HepG2 (cell line): ENCODE results near the gene SEMA7A. TPM values are rescaled to one million over a fixed set of nuclear protein-coding genes. Genes with fewer than 3 reads are reported as not detected.

Experiments used
- ATAC-seq: fragments of 200-7000 bp; cut with Tn5 transposase; 3 replicates; pipeline ENCODE4 v1.9.1; 2020; ENCODE audit warnings: mild to moderate bottlenecking, moderate library complexity
- BruUV-seq: library from RNA; stranded (reverse); fragments of 400-500 nt; replicated peaks from 2 replicates; lab custom pipeline; 2021; lab: Mats Ljungman, UMichigan
- CTCF ChIA-PET: fragments of 300-600 bp; formaldehyde crosslinking; extraction: SDS; loops from one replicate; lab custom pipeline; 2021; ENCODE audit warnings: low total read pairs, inconsistent platforms, low intra/inter-chr PET ratio; lab: Yijun Ruan, JAX
- POLR2A ChIA-PET: fragments of 350-600 bp; sonication (Branson Sonifier 250); formaldehyde crosslinking; loops from one replicate; lab custom pipeline; 2020; ENCODE audit warnings: antibody characterized with exemption, inconsistent platforms; lab: Yijun Ruan, JAX
- DNase-seq: peaks from one replicate; pipeline ENCODE4 v3.0.0-alpha.2; 2015; ENCODE audit warnings: low spot score
- FAIRE-seq: peaks from 3 replicates; lab custom pipeline; 2011; peaks lifted over from hg19 to GRCh38; lab: Jason Lieb, UNC
- H2AFZ ChIP-seq: one replicate; pipeline ENCODE4 v1.6.1; 2011; ENCODE audit warnings: low read length, inconsistent platforms
- H3K27ac ChIP-seq: fragments of 300-600 bp; 3 replicates; pipeline ENCODE4 v1.8.0; 2011; ENCODE audit warnings: mixed run types, mild to moderate bottlenecking, mixed read lengths, low read length, inconsistent platforms; ENCODE audit not compliant: insufficient read depth; ENCODE audit errors: extremely low read length
- H3K27me3 ChIP-seq, 2 experiments: fragments of 200-600 bp in 1 of 2; 2 replicates in 1 of 2; 3 replicates in 1 of 2; pipeline versions ENCODE4 v1.6.0 to v1.8.0; 2011; ENCODE audit warnings: low read length in 2 of 2, mild to moderate bottlenecking in 2 of 2, moderate library complexity in 2 of 2, inconsistent platforms in 1 of 2; ENCODE audit not compliant: insufficient read depth in 2 of 2, control insufficient read depth in 1 of 2
- H3K36me3 ChIP-seq, 2 experiments: fragments of 200-600 bp in 1 of 2; replicated peaks in 1 of 2; 2 replicates in 1 of 2; 3 replicates in 1 of 2; pipeline versions ENCODE4 v1.5.1 to v1.8.0; 2011; ENCODE audit warnings: low read length in 2 of 2, inconsistent platforms in 1 of 2; ENCODE audit not compliant: insufficient read depth in 2 of 2, control insufficient read depth in 1 of 2
- H3K4me1 ChIP-seq: 2 replicates; pipeline ENCODE4 v1.5.1; 2012; ENCODE audit warnings: low read length, inconsistent platforms; ENCODE audit not compliant: insufficient read depth
- H3K4me2 ChIP-seq: 2 replicates; pipeline ENCODE4 v1.6.0; 2011; ENCODE audit warnings: low read depth, low read length, inconsistent platforms
- H3K4me3 ChIP-seq, 3 experiments: fragments of 200-600 bp in 1 of 3; sonication (generic), shearing (Covaris generic) in 1 of 3; replicated peaks in 1 of 3; 2 replicates each; pipeline ENCODE4 v1.5.1; 2011 to 2016; ENCODE audit warnings: low read length in 3 of 3, inconsistent platforms in 2 of 3, low read depth in 2 of 3, mild to moderate bottlenecking in 2 of 3, control low read depth in 1 of 3, mixed read lengths in 1 of 3; ENCODE audit not compliant: insufficient read depth in 1 of 3
- H3K79me2 ChIP-seq: one replicate; pipeline ENCODE4 v1.6.1; 2011; ENCODE audit warnings: low read length, inconsistent platforms; ENCODE audit not compliant: insufficient read depth
- H3K9ac ChIP-seq: 2 replicates; pipeline ENCODE4 v1.6.0; 2011; ENCODE audit warnings: mild to moderate bottlenecking, low read depth, low read length, inconsistent platforms; ENCODE audit not compliant: insufficient read depth
- H3K9me3 ChIP-seq: 2 replicates; pipeline ENCODE4 v1.5.1; 2012; ENCODE audit warnings: mild to moderate bottlenecking, low read length
- H4K20me1 ChIP-seq: 2 replicates; pipeline ENCODE4 v1.6.0; 2011; ENCODE audit warnings: inconsistent platforms, mild to moderate bottlenecking, low read length, moderate library complexity; ENCODE audit not compliant: insufficient read depth
- AGO1 ChIP-seq: fragments of 200-400 bp; formaldehyde crosslinking; IDR thresholded peaks from 2 replicates; pipeline ENCODE4 v1.6.1; 2017; ENCODE audit warnings: mild to moderate bottlenecking, low read depth, low read length, moderate library complexity; ENCODE audit not compliant: poor library complexity, severe bottlenecking
- ARNT2 ChIP-seq: sonication (generic); formaldehyde crosslinking; IDR thresholded peaks from 2 replicates; pipeline ENCODE4 v1.8.0; 2022; ENCODE audit warnings: mild to moderate bottlenecking, low read depth, missing genetic modification reagents, moderate library complexity
- FIP1L1 ChIP-seq: fragments of 200-400 bp; formaldehyde crosslinking; IDR thresholded peaks from 2 replicates; pipeline ENCODE4 v1.6.1; 2018; ENCODE audit warnings: low read depth, mild to moderate bottlenecking, low read length, moderate library complexity, borderline replicate concordance; ENCODE audit not compliant: insufficient read depth
- FOXP1 ChIP-seq, 2 experiments: fragments of 450-650 bp in 1 of 2; IDR thresholded peaks; 2 replicates each; pipeline ENCODE4 v1.6.1; 2017 to 2018; ENCODE audit warnings: antibody characterized with exemption in 1 of 2
- HNF4A ChIP-seq: sonication (generic); formaldehyde crosslinking; IDR thresholded peaks from 2 replicates; pipeline ENCODE4 v1.4.0; 2020; ENCODE audit warnings: missing genetic modification reagents
- PRMT3 ChIP-seq: sonication (generic); formaldehyde crosslinking; IDR thresholded peaks from 2 replicates; pipeline ENCODE4 v1.8.1; 2022; ENCODE audit warnings: low read depth, mild to moderate bottlenecking, moderate library complexity, missing genetic modification reagents, borderline replicate concordance
- PTBP1 ChIP-seq: fragments of 200-400 bp; formaldehyde crosslinking; IDR thresholded peaks from 2 replicates; pipeline ENCODE4 v1.6.1; 2018; ENCODE audit warnings: low read length, low read depth; ENCODE audit not compliant: poor library complexity, severe bottlenecking
- THAP8 ChIP-seq: sonication (generic); formaldehyde crosslinking; IDR thresholded peaks from 2 replicates; pipeline ENCODE4 v1.5.1; 2020; ENCODE audit warnings: missing genetic modification reagents, mild to moderate bottlenecking, borderline replicate concordance
- WGBS: methylation state at CpG from one replicate; pipeline ENCODE4 v1.1.6; 2017; ENCODE audit warnings: low lambda C conversion rate; 5-methylcytosine and 5-hydroxymethylcytosine counted together
- in situ Hi-C: cut with HindIII; loops from 2 replicates; pipeline ENCODE4 v1.10.0; 2017; ENCODE audit warnings: low pct_unique_long_range_greater_than_20kb; ENCODE audit not compliant: extremely low pct_ligation_motif_present
- intact Hi-C: fragments of 100-400 bp; cut with micrococcal nuclease; formaldehyde crosslinking; loops from one replicate; pipeline ENCODE4 v1.10.0; 2022; ENCODE audit not compliant: unreplicated experiment
- polyA plus RNA-seq, 8 experiments: library from polyadenylated mRNA; depleted of rRNA in 3 of 8; stranded (reverse) in 7 of 8; unstranded in 1 of 8; fragments of >200 nt; fragmentation: Illumina TruSeq in 4 of 8; extraction: Trizol in 4 of 8; gene quantifications; 2 replicates each; pipeline versions ENCODE4 v1.2.1 to v1.2.3, GENCODE V29; 2011 to 2016; ENCODE audit warnings: low read depth in 4 of 8, missing spikeins in 1 of 8, mixed read lengths in 1 of 8; ENCODE audit not compliant: insufficient read depth in 1 of 8
- total RNA-seq, 5 experiments: library from RNA; depleted of rRNA; stranded (reverse); fragments of >200 nt; fragmentation: Illumina TruSeq; extraction: Trizol; gene quantifications; 2 replicates each; pipeline ENCODE4 v1.2.3, GENCODE V29; 2016; ENCODE audit warnings: low read depth in 1 of 5
- TF ChIP-seq, protein P1 (sequence below): sonication (generic); formaldehyde crosslinking; conservative IDR thresholded peaks from 2 replicates; pipeline ENCODE4 v1.8.0; 2022; ENCODE audit warnings: mild to moderate bottlenecking, moderate library complexity, missing genetic modification reagents
- TF ChIP-seq, protein P2 (sequence below): sonication (generic); formaldehyde crosslinking; IDR thresholded peaks from 2 replicates; pipeline ENCODE4 v1.4.0; 2020; ENCODE audit warnings: missing genetic modification reagents
- TF ChIP-seq, protein P3 (sequence below): sonication (generic); formaldehyde crosslinking; IDR thresholded peaks from 2 replicates; pipeline ENCODE4 v1.5.0; 2020; ENCODE audit warnings: mild to moderate bottlenecking, missing genetic modification reagents

The SEMA7A gene
- total and polyA plus RNA-seq, 2 of the 13 experiments (the other 11 are each of a cell fraction or from before 2014, with no cell fraction given): 9.0 to 15.8 TPM

DNA sequence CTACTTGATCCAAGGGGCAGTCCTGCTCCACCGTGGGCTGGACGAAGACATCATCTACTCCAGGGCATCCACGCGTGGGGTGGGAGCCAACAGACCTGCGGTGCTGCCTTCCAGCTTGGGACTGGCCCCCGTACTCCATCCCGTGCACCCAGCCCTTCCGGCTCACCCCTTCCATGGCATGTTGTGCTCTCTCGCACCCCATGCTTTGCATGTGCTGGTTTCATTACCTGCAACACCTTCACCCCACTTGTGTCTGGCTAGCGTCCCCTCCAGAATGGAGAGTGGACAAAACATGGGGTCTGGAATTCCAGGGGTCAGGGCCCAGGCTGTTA lies 30.2 kb downstream of the SEMA7A start:
- H3K79me2 ChIP-seq: no peaks in the 10 kb centered on the region
- in situ Hi-C loops: no loop called here
- H3K27ac ChIP-seq: no peak overlapping the region
- no peak overlapping the region for H3K9ac ChIP-seq
- no peaks in the 10 kb centered on the region for H3K36me3 ChIP-seq
- H3K4me2 ChIP-seq: no peak overlapping the region
- 67% methylated on average over 5 of the region's 10 CpGs for WGBS
- H2AFZ ChIP-seq: no peak overlapping the region
- no peak for FAIRE-seq
- no peak for ATAC-seq
- BruUV-seq: no TSS peak
- H3K4me3 ChIP-seq: no peak overlapping the region
- intact Hi-C loops: no loop called here
- no peak for DNase-seq
- ChIA-PET CTCF (no interaction called here), POLR2A (interaction anchor here (0.6 to 4.4 kb wide), 5 partner anchors 15 to 162 kb away, joined by 3 to 18 read pairs (median 3); no protein-coding TSS in a partner anchor)
- no peaks in the 10 kb centered on the region for H3K9me3 ChIP-seq
- peaks cover 54% of the 10 kb centered on the region for H3K4me1 ChIP-seq
- H4K20me1 ChIP-seq: no peaks in the 10 kb centered on the region
- H3K27me3 ChIP-seq: peaks cover 6 to 44% of the 10 kb centered on the region in 2 experiments
- TF ChIP-seq FIP1L1 (no peak), PRMT3 (CRISPR knock-in tag) (no peak), ARNT2 (no peak), THAP8 (no peak), FOXP1 (IDR thresholded peaks at IDR 0.05) (no peak), FOXP1 (CRISPR knock-in tag; IDR thresholded peaks at IDR 0.05) (no peak), HNF4A (CRISPR knock-in tag) (no peak), PTBP1 (no peak), AGO1 (no peak)
- TF ChIP-seq, protein P1, sequence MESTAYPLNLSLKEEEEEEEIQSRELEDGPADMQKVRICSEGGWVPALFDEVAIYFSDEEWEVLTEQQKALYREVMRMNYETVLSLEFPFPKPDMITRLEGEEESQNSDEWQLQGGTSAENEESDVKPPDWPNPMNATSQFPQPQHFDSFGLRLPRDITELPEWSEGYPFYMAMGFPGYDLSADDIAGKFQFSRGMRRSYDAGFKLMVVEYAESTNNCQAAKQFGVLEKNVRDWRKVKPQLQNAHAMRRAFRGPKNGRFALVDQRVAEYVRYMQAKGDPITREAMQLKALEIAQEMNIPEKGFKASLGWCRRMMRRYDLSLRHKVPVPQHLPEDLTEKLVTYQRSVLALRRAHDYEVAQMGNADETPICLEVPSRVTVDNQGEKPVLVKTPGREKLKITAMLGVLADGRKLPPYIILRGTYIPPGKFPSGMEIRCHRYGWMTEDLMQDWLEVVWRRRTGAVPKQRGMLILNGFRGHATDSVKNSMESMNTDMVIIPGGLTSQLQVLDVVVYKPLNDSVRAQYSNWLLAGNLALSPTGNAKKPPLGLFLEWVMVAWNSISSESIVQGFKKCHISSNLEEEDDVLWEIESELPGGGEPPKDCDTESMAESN: no peak
- TF ChIP-seq, protein P2, sequence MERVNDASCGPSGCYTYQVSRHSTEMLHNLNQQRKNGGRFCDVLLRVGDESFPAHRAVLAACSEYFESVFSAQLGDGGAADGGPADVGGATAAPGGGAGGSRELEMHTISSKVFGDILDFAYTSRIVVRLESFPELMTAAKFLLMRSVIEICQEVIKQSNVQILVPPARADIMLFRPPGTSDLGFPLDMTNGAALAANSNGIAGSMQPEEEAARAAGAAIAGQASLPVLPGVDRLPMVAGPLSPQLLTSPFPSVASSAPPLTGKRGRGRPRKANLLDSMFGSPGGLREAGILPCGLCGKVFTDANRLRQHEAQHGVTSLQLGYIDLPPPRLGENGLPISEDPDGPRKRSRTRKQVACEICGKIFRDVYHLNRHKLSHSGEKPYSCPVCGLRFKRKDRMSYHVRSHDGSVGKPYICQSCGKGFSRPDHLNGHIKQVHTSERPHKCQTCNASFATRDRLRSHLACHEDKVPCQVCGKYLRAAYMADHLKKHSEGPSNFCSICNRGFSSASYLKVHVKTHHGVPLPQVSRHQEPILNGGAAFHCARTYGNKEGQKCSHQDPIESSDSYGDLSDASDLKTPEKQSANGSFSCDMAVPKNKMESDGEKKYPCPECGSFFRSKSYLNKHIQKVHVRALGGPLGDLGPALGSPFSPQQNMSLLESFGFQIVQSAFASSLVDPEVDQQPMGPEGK: no peak
- TF ChIP-seq, protein P3, sequence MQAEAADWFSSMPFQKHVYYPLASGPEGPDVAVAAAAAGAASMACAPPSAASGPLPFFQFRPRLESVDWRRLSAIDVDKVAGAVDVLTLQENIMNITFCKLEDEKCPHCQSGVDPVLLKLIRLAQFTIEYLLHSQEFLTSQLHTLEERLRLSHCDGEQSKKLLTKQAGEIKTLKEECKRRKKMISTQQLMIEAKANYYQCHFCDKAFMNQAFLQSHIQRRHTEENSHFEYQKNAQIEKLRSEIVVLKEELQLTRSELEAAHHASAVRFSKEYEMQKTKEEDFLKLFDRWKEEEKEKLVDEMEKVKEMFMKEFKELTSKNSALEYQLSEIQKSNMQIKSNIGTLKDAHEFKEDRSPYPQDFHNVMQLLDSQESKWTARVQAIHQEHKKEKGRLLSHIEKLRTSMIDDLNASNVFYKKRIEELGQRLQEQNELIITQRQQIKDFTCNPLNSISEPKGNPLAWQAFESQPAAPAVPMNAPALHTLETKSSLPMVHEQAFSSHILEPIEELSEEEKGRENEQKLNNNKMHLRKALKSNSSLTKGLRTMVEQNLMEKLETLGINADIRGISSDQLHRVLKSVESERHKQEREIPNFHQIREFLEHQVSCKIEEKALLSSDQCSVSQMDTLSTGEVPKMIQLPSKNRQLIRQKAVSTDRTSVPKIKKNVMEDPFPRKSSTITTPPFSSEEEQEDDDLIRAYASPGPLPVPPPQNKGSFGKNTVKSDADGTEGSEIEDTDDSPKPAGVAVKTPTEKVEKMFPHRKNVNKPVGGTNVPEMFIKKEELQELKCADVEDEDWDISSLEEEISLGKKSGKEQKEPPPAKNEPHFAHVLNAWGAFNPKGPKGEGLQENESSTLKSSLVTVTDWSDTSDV (CRISPR knock-in tag): no peak
